HG02840 (cell line): ENCODE results near the gene AACS.

Experiments used
- ATAC-seq: cut with Tn5 transposase; IDR thresholded peaks from one replicate; pipeline ENCODE4 v1.9.1; 2021; ENCODE audit warnings: mild to moderate bottlenecking, moderate library complexity, moderate number of reproducible peaks; ENCODE audit not compliant: unreplicated experiment, low FRiP score

Gene AACS

GRCh38 chr12:125143491-125143890, 78.3 kb downstream of the AACS start:
- no peak for ATAC-seq

DNA sequence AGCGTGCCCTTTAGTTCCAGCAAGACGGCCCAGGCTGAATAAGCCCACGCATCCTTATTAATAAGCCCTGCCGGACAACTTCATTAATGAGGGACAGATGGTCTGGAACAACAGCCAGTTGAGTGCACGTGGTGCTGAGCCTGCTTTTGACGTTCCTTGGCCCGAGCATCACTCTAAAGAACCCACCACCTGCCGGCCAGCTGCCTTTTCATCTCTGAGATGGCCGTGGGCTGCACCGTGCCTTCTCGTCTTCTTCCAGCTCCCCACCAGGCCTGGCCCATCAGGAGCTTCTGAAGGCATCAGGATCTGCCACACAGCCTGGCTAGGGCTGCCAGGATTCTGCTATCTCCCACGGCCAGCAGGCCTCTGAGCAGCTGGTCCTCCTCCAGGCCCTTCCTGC, 80.0 kb downstream of the AACS start:
- no peak for ATAC-seq

GRCh38 chr12:125148316-125148715, 83.1 kb downstream of the AACS start:
- no peak for ATAC-seq

GRCh38 chr12:125149160-125150108, 84.2 kb downstream of the AACS start:
- ATAC-seq: peak; percentile 95

- ATAC-seq: no peak
Measured at GRCh38 chr12:125151284-125151683, 86.0 kb downstream of the AACS start.

DNA sequence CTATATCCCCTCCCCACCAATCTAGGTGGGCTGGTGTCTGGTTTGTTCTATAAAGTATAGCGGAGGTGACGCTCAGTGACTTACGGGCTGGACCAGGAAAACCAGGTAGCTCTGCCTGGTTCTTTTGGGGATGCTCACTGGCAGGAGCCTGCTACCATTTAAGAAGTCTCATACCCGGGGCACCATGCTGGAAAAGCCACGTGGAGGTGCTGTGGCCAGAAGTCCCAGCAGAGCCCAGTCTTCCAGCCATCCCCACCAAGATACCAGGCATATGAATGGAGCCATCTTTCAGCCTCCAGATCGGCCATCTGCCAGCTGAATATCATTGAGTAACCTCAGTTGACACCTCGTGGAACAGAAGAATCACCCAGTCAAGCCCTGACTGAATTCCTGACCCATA, 87.2 kb downstream of the AACS start:
- ATAC-seq: no peak

GRCh38 chr12:125155366-125155765, 90.1 kb downstream of the AACS start:
- no peak for ATAC-seq

GRCh38 chr12:125157177-125157576, 91.9 kb downstream of the AACS start:
- no peak for ATAC-seq

- ATAC-seq: no peak
Measured at GRCh38 chr12:125159702-125160101, 94.5 kb downstream of the AACS start.

DNA sequence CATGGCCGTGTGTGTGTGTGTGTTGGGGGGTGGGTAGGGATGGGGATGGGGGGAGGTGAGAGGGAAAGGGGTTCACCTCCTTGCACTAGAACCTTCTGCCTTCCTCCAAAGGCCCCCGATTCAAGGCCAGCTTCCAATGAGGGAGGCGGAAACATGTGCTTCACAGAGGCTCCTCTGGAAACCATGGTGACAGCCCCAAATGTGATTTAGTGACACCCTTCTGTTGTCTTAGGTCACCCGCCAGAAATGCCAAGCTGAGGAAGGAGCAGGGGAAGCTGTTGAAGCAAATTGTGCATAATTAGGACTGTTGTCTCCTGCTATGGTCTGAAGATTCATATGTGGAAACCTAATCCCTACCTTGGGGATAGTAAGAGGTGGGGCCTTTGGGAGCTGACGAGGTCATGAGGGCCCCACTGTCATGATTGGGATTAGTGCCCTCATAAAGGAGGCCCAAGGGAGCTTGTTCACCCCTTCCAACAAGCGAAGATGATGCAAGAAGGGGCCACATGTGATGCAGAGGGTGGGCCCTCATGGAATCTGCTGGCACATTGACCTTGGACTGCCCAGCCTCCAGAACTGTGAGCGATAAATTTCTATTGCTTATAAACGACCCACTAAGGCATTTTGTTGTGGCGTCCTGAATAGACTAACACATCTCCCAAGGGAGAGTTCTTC, 95.2 kb downstream of the AACS start:
- no peak for ATAC-seq

DNA sequence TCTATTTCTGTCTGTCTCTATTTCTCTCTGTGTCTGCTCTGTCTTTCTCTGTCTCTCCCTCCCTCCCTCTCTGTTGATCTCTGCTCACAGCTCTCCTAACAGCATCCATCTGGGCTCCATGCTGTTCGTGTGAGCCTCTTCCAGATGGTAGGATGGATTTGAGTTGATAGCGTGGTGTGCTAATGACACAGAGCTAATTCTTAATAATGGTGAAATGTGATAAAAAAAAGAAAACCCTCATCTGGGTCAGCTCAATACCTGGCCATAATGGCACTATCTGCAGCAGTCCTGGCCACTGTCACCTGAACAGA, 96.4 kb downstream of the AACS start:
- no peak for ATAC-seq

DNA sequence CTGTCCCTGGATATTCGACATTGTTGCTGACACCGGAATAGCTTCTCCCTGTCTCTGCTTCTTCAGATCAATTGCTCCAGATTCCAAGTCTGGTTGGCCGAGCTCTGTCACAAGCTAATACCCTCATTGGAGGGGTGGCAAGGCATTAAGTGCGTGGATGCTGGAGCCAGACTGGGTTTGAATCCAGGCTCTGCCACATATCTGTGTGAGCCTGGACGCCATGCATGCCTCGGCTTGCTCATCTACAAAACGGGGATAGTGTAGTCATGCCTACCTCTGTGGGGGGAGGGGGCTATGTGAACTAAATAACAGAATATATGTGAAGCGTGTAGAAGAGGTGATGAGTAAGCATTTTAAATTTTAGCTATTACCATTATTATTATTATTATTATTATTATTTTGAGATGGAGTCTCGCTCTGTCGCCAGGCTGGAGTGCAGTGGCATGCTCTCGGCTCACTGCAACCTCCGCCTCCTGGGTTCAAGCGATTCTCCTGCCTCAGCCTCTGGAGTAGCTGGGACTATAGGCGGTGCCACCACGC, 97.3 kb downstream of the AACS start:
- ATAC-seq: no peak

- no peak for ATAC-seq
Measured at GRCh38 chr12:125163148-125163547, 97.9 kb downstream of the AACS start.

DNA sequence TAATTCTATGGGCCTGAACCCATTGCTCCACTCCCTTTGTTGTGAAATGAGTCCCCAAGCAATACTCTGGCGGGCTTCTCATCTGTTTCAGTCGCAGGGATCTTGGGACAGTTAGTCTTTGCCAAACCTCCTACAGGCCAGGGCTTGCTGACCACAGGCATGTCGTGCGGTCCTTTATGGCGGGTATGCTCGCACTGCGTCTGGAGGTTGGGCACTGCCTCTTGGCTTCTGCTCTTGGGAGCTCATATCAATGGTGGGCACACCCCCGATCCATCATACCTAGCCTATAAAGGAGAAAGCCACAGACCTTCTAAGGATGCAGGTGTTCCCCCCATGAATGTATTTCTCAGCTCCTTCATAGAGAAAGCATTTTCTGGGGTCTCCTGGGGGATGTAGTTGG, 99.3 kb downstream of the AACS start:
- no peak for ATAC-seq

DNA sequence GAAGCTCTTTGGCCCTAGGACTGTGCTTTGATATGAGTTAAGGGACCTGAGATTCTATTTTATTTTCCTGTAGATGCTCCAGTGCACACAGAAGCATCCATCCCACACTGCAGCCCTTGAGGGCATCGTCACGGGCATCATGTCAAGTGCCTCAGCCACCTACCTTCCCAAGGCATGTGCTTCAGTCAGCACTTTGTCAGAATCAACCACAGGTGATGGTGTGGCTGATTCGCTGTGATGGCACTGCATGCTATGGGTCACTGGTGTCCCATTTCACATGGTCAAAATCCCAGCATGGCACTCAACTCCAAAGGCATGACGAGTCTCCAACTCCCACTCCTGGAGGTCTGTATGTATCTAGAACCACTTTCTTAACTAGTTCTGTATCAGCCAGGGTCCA, 100.8 kb downstream of the AACS start:
- ATAC-seq: no peak

- ATAC-seq: no peak
Measured at GRCh38 chr12:125167658-125168057, 102.4 kb downstream of the AACS start.

GRCh38 chr12:125169451-125169850, 104.2 kb downstream of the AACS start:
- no peak for ATAC-seq

- no peak for ATAC-seq
Measured at GRCh38 chr12:125169870-125170269, 104.6 kb downstream of the AACS start.

DNA sequence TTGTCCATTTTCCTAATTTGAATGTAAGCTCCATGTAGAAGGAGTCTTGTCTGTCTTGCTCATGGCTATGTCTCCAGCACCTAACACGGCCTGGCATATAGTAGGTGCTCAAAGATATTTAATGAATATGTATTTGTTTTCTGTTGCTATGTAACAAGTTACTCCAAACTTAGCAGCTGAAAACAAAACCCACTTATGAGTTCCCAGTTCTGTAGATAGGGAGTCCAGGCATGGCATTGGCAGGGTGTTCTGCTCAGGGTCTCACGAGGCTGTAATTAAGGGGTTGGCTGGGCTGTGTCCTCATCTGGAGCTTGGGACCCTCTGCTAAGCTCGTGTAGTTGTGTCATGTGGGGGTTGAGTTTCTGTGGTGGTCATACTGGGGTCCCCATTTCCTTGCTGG, 106.0 kb downstream of the AACS start:
- ATAC-seq: no peak

- no peak for ATAC-seq
Measured at GRCh38 chr12:125172231-125172850, 107.1 kb downstream of the AACS start.

DNA sequence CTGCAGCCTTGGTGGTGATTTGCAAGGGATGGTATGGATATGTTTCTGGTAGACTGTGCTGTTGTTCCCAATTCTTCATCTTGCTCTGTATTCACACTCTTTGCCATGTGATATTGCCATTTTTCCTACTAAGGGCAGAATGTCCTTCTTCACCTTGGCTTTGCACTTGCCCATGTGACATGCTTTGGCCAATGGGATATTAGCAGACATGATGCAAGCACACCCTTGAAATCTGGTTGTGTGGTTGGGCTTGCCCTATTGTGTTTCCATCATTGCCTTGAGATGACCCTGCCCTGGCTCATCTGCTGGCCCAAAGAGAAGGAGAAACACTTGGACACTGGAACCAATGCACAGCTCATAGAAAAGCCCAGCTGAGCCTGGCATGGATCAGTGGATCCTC, 110.3 kb downstream of the AACS start:
- no peak for ATAC-seq
